Suprapubic skin (tissue), 4 donors: ENCODE data around the gene ANKRD13A. TPM values are rescaled to one million over a fixed set of nuclear protein-coding genes. Genes with fewer than 3 reads are reported as not detected.
"Not testable (repeated sequence)": the region's sequence is repeated elsewhere in the genome, so short reads cannot be mapped to it uniquely, and the experiment has no call there.

ENCODE experiments used
- DNase-seq, 2 donors: peaks; one replicate each; pipeline ENCODE4 v3.0.0-alpha.2; 2019; ENCODE audit warnings: low spot score in 2 of 2
- H3K27ac ChIP-seq: fragments of 200-600 bp; sonication (generic); one replicate; pipeline ENCODE4 v1.5.1; 2019
- H3K27me3 ChIP-seq: fragments of 200-600 bp; sonication (generic); one replicate; pipeline ENCODE4 v1.5.1; 2019
- H3K36me3 ChIP-seq: fragments of 200-600 bp; sonication (generic); one replicate; pipeline ENCODE4 v1.5.1; 2019
- H3K4me1 ChIP-seq: fragments of 200-600 bp; sonication (generic); one replicate; pipeline ENCODE4 v1.5.1; 2019
- H3K4me3 ChIP-seq: fragments of 200-600 bp; sonication (generic); one replicate; pipeline ENCODE4 v1.5.1; 2019; ENCODE audit warnings: mild to moderate bottlenecking
- H3K9me3 ChIP-seq: fragments of 200-600 bp; sonication (generic); one replicate; pipeline ENCODE4 v1.5.1; 2019
- EP300 ChIP-seq: sonication (generic); formaldehyde crosslinking; IDR thresholded peaks from one replicate; pipeline ENCODE4 v1.6.1; 2017; ENCODE audit warnings: antibody characterized with exemption
- POLR2A ChIP-seq, 2 donors: fragments of 450-650 bp; IDR thresholded peaks; one replicate each; pipeline ENCODE4 v1.6.1; 2017; ENCODE audit warnings: antibody characterized with exemption in 2 of 2, mild to moderate bottlenecking in 2 of 2, moderate library complexity in 2 of 2
- POLR2AphosphoS5 ChIP-seq, 3 donors: sonication (generic); formaldehyde crosslinking; IDR thresholded peaks; one replicate each; pipeline ENCODE4 v1.6.1; 2017; ENCODE audit warnings: antibody characterized with exemption in 3 of 3
- WGBS: methylation state at CpG from one replicate; pipeline ENCODE4 v1.1.5; 2018; 5-methylcytosine and 5-hydroxymethylcytosine counted together
- total RNA-seq, 4 donors: library from RNA; depleted of rRNA; stranded (reverse); fragments of >200 nt; gene quantifications; one replicate each; pipeline ENCODE4 v1.1.0, GENCODE V29; 2016
- TF ChIP-seq, protein P1 (sequence below), 2 donors: fragments of 200-600 bp in 1 of 2; fragments of 450-650 bp in 1 of 2; sonication (generic) in 1 of 2; IDR thresholded peaks; one replicate each; pipeline ENCODE4 v1.5.1; 2016 to 2019; ENCODE audit warnings: antibody characterized with exemption in 2 of 2, mild to moderate bottlenecking in 1 of 2, moderate library complexity in 1 of 2

Gene ANKRD13A
- total RNA-seq, 4 donors from 2014 or later: 104 to 161 (median 114) TPM

DNA sequence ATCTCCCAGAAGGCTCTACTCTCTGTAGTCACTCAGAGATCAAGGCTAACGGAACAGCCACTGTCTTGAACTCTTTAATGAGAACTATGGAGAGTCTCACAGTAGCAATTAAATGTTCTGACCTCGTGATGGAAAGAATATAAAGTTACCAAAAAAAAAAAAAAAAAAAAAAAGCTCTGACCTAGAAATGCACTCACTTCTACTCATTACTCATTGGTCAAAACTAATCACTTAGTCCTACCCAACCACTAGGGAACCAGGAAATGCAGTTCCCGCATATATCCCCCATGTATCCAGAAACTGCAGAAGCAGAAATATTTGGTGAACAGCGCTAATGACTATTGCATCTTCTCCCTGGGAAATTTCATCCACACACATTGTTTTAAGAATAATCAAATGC lies 78.6 kb downstream of the ANKRD13A start:
- DNase-seq: no peak
- Histone ChIP-seq H3K27me3 (no peaks in the 10 kb centered on the region), H3K27ac (no peak overlapping the region), H3K4me3 (no peak overlapping the region), H3K36me3 (no peaks in the 10 kb centered on the region), H3K9me3 (no peaks in the 10 kb centered on the region), H3K4me1 (peaks cover 9% of the 10 kb centered on the region)
- 65% methylated on average over 4 of the region's 4 CpGs for WGBS
- TF ChIP-seq EP300: no peak

DNA sequence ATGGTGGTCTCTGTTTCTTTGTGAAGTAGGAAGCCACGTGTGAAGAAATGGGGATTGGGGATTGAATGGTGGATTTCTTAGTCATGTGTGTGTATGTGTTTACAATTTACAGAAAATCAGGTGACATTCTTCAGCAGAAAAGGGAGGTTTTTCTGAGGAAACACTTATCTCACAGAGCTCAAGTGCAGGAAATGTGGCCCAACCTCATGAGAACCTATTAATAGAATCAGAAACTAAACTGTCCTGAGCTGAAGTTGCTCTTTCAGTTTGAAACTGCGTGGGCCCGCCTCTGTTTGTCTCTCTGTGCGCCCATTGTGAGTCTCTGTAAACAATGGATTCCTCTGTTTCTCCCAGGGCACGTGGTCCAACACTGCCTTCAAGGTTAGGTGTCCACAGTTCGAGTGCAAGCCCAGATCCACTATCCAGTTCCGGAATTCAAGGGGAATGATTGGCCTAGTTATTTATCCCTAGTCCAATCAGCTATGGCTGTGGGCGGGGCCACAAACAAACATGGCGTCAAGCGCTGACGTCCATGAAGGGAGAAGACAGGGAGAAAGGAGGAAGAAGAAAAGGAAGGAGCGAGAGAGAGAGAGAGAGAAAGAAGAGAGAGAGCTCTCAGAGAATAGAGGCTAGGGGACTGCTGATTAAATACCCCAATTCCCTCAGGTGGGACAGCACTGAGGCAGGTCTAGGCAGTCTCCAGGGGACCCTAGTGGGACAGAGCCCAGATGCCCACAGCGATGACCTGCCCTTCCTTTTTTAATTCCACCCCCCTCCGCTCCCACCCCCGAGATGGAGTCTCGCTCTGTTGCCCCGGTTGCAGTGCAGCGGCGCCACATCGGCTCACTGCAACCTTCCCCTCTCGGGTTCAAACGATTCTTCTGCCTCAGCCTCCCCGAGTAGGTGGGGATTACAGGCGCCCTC lies 80.5 kb downstream of the ANKRD13A start:
- Histone ChIP-seq H3K4me1 (no peaks in the 10 kb centered on the region), H3K27ac (peak overlapping the region; percentile 18), H3K9me3 (no peaks in the 10 kb centered on the region), H3K36me3 (no peaks in the 10 kb centered on the region), H3K27me3 (no peaks in the 10 kb centered on the region), H3K4me3 (peak overlapping the region; percentile 11)
- no peak for DNase-seq
- WGBS: 84% methylated on average over 24 of the region's 24 CpGs
- TF ChIP-seq, protein P1, sequence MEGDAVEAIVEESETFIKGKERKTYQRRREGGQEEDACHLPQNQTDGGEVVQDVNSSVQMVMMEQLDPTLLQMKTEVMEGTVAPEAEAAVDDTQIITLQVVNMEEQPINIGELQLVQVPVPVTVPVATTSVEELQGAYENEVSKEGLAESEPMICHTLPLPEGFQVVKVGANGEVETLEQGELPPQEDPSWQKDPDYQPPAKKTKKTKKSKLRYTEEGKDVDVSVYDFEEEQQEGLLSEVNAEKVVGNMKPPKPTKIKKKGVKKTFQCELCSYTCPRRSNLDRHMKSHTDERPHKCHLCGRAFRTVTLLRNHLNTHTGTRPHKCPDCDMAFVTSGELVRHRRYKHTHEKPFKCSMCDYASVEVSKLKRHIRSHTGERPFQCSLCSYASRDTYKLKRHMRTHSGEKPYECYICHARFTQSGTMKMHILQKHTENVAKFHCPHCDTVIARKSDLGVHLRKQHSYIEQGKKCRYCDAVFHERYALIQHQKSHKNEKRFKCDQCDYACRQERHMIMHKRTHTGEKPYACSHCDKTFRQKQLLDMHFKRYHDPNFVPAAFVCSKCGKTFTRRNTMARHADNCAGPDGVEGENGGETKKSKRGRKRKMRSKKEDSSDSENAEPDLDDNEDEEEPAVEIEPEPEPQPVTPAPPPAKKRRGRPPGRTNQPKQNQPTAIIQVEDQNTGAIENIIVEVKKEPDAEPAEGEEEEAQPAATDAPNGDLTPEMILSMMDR (IDR thresholded peaks at IDR 0.05): no peak
- no peak for TF ChIP-seq EP300
- no peak for TF ChIP-seq POLR2AphosphoS5 (IDR thresholded peaks at IDR 0.05)
- no peak for TF ChIP-seq POLR2A (IDR thresholded peaks at IDR 0.05)

DNA sequence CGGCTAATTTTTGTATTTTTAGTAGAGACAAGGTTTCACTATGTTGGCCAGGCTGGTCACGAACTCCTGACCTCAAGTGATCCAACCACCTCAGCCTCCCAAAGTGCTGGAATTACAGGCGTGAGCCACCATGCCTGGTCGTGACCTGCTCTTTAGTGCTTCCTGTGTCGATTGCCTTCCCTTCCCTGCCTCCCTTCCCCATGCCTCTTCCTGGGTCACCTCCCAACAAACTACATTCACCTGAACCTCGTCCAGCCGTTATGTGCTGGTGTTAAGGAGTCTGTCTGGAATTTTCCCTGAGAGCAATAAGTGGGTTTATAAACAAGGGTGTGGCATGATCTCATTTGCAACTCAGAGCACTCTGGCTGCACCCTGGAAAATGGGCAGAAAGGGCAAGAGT lies 81.2 kb downstream of the ANKRD13A start:
- DNase-seq: no peak
- WGBS: 82% methylated on average over 7 of the region's 7 CpGs
- H3K27me3 ChIP-seq: no peaks in the 10 kb centered on the region
- no peak overlapping the region for H3K4me3 ChIP-seq
- H3K9me3 ChIP-seq: no peaks in the 10 kb centered on the region
- H3K27ac ChIP-seq: no peak overlapping the region
- no peak for TF ChIP-seq POLR2A (IDR thresholded peaks at IDR 0.05)
- TF ChIP-seq, protein P1 (IDR thresholded peaks at IDR 0.05): no peak
- no peak for TF ChIP-seq POLR2AphosphoS5 (IDR thresholded peaks at IDR 0.05)
- no peak for TF ChIP-seq EP300
- no peaks in the 10 kb centered on the region for H3K36me3 ChIP-seq
- H3K4me1 ChIP-seq: no peaks in the 10 kb centered on the region

DNA sequence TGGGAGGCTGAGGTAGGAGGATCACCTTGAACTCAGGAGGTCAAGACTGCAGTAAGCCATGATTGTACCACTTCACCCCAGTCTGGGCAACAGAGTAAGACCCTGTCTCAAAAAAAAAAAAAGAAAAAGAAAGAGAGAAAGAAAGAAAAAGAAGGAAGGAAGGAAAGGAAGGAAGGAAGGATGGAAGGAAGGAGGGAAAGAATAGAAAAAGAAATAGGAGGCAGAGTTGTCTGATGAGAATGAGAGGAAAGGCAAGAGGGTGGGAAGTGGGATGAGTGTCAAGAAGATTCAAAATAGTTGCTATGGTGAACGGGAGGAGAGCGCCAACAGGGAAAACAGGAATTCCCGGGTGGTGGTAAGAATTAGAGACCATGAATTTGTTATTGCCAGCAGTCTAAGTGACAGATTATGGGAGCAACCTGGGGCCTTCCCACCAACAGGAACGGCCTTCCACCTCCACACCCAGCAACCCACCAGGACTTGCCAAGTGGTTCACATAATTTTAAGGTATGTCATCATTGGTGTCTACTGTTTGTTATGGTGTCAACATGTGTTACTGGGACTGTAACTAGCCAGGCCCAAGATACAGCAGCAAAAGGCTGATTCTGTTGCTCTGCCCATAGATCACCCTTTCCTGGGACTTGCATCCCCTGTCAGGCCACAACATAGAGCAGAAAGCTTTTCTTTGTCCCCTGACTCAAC lies 85.2 kb downstream of the ANKRD13A start:
- no peak for TF ChIP-seq EP300
- no peak for TF ChIP-seq POLR2AphosphoS5 (IDR thresholded peaks at IDR 0.05)
- TF ChIP-seq POLR2A (IDR thresholded peaks at IDR 0.05): no peak
- TF ChIP-seq, protein P1 (IDR thresholded peaks at IDR 0.05): no peak
- Histone ChIP-seq H3K36me3 (no peaks in the 10 kb centered on the region), H3K27me3 (no peaks in the 10 kb centered on the region), H3K9me3 (no peaks in the 10 kb centered on the region), H3K27ac (no peak overlapping the region), H3K4me1 (no peaks in the 10 kb centered on the region), H3K4me3 (no peak overlapping the region)
- 42% methylated on average over 4 of the region's 4 CpGs for WGBS
- DNase-seq: no peak

DNA sequence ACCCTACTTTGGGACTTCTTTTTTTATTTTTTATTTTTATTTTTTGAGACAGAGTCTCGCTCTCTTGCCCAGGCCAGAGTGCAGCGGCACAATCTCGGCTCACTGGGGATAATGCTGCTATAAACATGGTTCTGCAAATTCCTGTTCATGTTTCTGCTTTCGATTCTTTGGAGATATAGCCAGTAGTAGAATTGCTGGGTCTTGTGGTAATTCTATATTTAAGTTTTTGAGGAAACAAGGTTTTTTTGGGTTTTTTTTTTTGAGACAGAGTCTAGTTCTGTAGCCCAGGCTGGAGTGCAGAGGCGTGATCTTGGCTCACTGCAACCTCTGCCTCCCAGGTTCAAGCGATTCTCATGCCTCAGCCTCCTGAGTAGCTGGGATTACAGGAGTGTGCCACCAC lies 89.0 kb downstream of the ANKRD13A start:
- not testable (repeated sequence) for H3K27me3 ChIP-seq, H3K4me1 ChIP-seq, H3K9me3 ChIP-seq, H3K4me3 ChIP-seq, H3K27ac ChIP-seq, H3K36me3 ChIP-seq, DNase-seq
- 82% methylated on average over 6 of the region's 6 CpGs for WGBS

DNA sequence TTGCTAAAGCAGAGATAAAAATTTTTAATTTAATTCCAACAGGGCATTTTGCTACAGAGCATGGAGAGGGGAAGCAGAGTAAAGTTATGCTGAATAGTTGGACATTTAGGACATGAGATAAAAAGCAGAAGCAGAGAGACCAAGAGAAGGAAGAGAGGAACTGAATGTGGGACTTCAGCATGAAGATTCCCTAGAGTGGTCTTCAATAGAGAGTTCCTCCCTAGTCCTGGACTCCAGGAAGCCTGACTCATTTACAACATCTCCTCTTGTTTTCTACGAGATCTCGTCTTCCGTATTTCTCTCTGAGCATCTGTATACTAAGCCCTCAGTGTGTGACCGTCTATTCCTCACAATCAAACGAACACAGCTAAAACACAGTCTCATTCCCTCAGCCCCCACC lies 89.7 kb downstream of the ANKRD13A start:
- Histone ChIP-seq H3K27me3 (no peaks in the 10 kb centered on the region), H3K27ac (no peak overlapping the region), H3K9me3 (no peaks in the 10 kb centered on the region), H3K36me3 (no peaks in the 10 kb centered on the region), H3K4me3 (no peak overlapping the region), H3K4me1 (no peaks in the 10 kb centered on the region)
- no peak for TF ChIP-seq POLR2A (IDR thresholded peaks at IDR 0.05)
- TF ChIP-seq EP300: no peak
- TF ChIP-seq POLR2AphosphoS5 (IDR thresholded peaks at IDR 0.05): no peak
- TF ChIP-seq, protein P1 (IDR thresholded peaks at IDR 0.05): no peak
- no peak for DNase-seq
- 80% methylated on average over 5 of the region's 5 CpGs for WGBS
